GM19043 (cell line): ENCODE measurements around the gene SNRPB2.

Source experiments
- ATAC-seq: cut with Tn5 transposase; IDR thresholded peaks from one replicate; pipeline ENCODE4 v1.9.1; 2021; ENCODE audit warnings: low read depth; ENCODE audit not compliant: unreplicated experiment

Gene SNRPB2

GRCh38 chr20:16785226-16785625 is 55.4 kb downstream of the SNRPB2 start:
- no peak for ATAC-seq
